Measurements from ENCODE around the gene ACRBP.

ACRBP gene

DNA sequence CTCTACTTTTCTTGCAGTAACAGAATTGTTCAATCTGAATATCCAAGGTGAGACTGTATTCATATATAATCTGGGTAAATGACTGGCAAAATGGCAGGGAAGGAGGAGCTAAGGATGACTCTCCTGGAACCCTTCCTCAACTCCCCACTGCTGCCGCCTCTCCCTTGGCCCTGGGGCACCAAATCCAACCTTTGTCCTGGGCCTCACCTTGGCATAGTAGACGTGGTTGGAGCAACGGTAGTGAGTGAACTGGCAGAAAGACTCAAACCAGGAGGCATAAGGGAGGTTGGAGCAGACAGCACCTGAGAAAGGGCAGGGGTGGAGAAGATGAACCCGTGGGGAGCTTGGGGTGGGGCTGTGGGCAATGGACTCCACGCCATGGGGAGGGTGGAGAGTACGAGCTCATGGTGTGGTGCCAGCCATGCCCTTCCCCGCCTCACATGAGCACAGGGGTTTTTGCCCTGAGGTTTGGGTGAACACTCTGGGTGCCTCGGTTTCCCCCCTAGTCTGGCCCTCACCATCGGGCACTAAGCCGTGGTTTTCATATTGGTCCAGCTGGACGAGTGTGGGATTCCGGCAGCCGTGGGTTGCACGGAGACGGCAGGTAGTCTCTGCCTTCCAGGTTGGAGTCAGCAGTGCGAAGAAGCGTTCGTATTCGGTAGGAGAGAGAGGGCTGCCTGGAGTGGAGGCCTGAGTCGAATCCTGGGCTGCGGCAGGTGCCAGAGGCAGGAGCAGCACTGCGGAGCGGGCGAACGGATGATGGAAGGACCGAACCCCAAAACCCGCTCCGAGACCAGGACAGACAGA, 753 bp downstream of the ACRBP start:
- no peak for DNase-seq (ENCODE audit: low spot score)

- DNase-seq (ENCODE audit: low spot score) = no peak
Measured at GRCh38 chr12:6644903-6645302, 2.3 kb downstream of the ACRBP start.

- DNase-seq (ENCODE audit: low spot score) = no peak
Measured at GRCh38 chr12:6644257-6644596, 3.0 kb downstream of the ACRBP start.

DNA sequence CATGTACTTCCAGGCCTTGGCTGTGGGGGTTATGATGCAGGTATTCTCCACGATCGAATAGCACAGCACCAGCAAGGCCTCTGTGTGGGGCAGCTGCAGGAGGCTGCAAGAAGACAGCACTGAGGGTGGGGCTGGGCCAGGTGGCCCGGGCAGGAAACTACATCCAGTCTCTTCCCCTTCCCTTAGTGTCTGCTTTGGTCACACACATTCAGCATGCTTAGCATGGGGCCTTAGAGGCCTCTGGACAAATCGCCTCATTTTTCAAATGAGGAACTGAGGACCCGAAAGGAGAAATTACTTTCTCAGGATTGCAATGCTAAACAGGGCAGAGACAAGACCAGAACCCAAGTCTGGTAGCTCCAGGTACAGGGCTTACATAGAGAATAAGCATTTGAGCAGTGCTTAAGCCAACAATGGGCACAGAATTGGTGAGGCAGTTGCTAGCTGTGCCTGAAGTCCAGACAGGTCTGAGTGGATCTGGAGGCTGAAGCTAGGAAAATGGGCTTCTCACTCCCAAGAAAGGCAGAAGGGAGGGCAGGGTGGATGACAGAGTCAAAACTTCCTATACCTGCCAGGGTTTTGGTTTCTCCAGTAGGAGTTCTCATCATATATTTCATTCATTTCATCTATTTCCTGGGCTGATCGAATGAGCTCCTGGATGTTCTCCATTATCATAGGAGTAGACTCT, 3.5 kb downstream of the ACRBP start:
- no peak for DNase-seq (ENCODE audit: low spot score)

GRCh38 chr12:6641131-6641530, 6.1 kb downstream of the ACRBP start:
- DNase-seq (ENCODE audit: low spot score) = no peak

DNA sequence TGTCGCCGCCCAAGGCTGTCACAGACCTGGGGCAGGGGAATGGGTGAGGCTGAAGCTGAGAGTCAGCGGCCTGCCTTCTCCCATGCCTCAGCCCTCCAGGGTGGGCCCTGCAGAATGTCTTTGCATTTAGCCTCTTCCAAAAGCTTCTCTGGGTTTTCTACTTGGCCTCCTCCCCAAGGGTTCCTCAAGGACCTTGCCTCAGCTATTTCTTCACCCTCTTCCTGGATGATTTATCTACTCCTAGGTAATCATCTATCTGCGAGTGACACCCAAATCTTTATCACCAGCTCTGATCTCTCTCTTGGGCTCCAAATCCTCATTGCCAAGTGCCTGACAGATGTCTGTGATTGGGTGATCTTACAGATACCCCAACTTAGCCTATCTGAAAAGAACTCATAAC, 6.7 kb downstream of the ACRBP start:
- no peak for DNase-seq (ENCODE audit: low spot score)

GRCh38 chr12:6639151-6639801, 8.0 kb downstream of the ACRBP start:
- DNase-seq (ENCODE audit: low spot score) = no peak

DNA sequence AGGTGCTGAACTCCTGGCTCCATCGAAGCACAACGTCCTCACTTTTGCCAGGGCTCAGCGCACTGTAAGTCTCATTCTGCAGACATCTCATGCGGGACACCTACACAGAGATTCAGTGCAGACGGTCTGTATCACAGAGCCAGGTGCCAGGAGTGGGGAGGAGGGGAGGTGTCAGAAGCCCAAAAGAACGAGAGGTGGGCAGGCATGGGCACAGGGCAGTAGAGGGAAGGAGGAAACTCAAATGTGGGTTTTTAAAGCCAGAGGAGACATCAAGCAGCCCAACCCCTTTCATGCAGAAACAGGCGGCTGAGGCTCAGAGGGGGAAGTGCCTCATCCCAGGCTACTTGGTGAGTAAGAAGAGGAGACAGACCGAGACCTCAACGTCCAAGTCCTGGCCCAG, 8.9 kb downstream of the ACRBP start:
- DNase-seq (ENCODE audit: low spot score) = no peak

GRCh38 chr12:6635856-6636531, 11.2 kb downstream of the ACRBP start, which contains the start of gene LPAR5:
Gene LPAR5 (minus strand): TSS chr12:6635959. CDS start chr12:6621248, 14,711 bp downstream.
- DNase-seq (ENCODE audit: low spot score) = peak; percentile 26

GRCh38 chr12:6635375-6635855, 11.8 kb downstream of the ACRBP start:
- peak; percentile 29 for DNase-seq (ENCODE audit: low spot score)

DNA sequence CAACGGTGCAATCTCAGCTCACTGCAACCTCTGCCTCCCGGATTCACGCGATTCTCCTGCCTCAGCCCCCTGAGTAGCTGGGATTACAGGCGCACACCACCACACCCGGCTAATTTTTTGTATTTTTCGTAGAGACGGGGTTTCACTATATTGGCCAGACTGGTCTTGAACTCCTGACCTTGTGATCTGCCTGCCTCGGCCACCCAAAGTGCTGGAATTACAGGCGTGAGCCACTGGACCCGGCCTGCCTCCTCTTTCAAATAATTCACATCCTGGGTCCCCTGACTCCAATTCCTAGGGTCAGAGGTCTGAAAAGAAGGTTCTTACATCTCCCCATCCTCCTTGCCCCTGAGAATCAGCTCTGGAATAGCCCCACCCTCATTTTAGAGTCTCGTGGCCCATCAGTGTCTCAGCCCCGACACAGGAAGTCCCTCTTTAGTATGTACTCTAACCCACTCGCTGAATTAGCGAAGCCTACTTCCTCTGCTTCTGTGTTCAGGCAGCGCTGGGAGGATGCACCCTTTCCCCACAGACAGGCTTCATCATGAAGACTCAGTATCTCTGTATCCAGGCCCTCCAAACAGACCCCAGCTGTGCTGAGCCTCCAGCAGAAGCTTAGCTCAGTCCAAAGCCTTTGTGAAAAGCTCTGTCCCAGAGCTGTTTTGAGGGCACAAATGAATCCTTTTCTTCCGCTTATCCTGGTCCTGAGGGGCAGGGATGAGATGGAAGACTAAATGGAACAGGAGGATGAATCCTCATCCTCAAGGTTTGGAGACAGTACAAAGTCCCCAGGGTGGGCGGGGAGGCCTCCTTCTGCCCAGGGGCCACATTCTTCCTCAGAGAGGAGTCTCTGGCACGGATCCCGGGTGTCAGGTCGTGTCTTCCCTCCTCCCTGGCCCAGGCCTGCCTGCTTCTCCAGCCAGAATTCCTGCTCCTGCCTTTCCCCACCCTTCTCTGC, 14.9 kb downstream of the ACRBP start:
- DNase-seq (ENCODE audit: low spot score) = peak; percentile 74

- DNase-seq (ENCODE audit: low spot score) = no peak
Measured at GRCh38 chr12:6631549-6631961, 15.7 kb downstream of the ACRBP start.

DNA sequence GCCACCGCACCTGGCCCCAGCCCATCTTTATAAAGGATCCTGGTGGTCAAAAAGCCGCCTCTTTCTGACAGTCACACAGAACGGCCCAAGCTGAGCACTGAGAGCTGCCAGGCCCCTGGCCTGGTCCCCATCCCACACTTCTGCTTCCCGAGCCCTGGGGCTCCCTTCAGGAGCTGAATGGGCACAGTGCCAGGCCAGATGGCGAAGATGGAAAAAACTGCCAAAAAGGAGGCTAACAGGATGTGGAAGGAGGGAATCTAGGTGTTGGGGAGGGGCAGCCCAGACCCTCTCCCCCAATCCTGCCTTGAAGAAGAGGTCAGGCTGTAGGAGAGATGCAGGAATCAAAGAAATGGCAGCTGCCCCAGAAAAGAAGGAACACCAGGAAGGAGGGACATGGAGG, 16.5 kb downstream of the ACRBP start:
- no peak for DNase-seq (ENCODE audit: low spot score)

GRCh38 chr12:6627616-6628015, 19.6 kb downstream of the ACRBP start:
- peak; percentile 63 for DNase-seq (ENCODE audit: low spot score)

DNA sequence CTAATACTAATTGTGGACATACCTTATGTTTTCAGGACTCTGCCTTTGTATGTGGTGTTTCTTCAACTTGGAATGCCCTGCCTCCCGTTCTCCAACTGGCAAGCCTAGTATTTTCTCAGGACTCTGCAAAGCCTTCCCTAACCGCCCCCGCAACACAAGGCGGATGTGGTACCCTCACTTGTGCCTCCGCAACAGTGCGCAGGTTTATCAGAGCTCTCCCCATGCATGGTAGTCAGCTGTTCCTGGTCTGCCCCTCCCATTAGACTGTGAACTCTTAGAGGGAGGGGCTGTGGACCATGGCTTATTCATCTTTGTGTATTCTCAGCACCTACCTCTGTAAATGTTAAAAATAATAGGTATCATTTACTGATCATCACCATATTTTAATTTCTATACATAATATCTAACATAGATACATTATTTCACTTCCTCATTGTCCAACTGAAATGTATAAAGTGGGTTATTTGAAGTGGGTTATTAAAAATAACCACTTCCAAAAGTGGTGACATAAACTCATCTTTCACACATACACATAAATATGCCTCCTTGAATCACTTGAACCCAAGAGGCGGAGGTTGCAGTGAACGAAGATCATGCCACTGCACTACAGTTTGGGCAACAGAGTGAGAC, 20.5 kb downstream of the ACRBP start:
- no peak for DNase-seq (ENCODE audit: low spot score)

DNA sequence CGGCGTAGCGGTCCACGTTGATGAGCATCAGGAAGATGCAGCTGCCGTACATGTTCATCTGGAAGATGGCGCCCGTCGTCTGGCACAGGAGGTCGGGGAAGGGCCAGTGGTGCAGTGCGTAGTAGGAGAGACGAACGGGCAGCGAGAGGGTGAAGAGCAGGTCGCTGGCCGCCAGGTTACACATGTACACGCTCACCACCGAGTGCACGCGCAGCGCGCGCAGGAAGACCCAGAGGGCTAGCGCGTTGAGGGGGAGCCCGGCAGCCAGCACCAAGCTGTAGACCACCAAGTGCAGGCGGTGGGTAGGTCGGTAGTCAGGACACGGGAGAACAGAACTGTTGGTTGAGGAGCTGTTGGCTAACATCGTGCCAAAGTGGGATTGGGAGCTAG, 26.4 kb downstream of the ACRBP start:
- no peak for DNase-seq (ENCODE audit: low spot score)

DNA sequence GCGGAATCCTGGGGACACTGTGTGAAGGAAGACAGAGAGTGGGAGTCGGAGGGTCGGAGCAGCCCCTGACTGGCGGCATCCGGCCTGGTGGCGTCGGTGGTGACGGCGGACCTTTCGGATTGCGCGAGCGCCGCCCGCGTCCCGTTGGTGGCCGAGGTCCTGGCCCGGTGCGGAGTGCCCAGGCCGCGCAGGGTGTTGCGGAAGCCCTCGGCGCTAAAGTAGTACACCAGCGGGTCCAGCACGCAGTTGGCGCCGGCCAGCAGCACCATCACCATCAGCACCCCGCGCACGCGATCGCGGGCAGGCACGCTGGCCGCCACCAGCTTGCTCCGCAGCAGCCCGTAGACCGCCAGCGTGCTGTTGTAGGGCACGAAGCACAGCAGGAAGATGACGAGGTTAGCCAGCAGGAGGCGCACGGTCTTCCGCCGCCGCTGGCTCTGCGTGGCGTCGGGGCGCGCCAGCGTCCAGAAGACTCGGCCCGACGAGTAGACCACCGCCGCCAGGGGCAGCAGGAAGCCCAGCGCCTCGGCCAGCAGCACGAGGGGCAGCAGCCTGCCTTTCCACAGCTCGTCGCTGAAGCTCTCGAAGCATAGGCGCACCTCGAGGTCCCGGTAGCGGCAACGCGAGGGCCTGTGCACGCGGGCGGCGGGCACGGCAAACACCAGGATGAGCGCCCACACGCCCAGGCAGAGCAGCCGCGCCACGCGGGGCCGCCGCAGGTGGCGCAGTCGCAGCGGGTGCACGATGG, 26.9 kb downstream of the ACRBP start:
- DNase-seq (ENCODE audit: low spot score) = no peak

GRCh38 chr12:6618483-6619225, 28.6 kb downstream of the ACRBP start:
- DNase-seq (ENCODE audit: low spot score) = no peak

DNA sequence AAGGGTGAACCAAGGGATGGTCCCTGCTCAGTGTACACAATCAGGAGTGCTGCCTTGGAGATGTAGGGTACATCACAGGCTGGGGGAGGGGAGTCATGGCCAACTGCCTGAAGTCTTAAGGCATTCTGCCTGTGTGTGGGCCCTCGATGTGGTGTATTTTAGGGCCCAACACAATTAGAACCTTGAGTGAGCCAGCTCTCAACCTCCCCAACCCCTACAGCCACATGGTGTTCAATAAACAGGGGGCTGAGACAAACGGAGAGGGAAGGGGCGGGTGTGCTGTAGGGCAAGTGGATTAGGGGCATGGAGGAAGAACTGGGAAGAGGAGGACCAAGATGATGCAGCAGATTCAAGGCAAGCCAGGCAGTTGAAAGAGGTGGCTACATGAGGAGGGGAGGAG, 31.4 kb downstream of the ACRBP start:
- DNase-seq (ENCODE audit: low spot score) = no peak

Data from CD4-positive, alpha-beta T cell treated with Interleukin-6 at 100 ng/mL for 8 hours (primary cell).